ENCODE data around the gene WDR73. TPM values are rescaled to one million over a fixed set of nuclear protein-coding genes. Genes with fewer than 3 reads are reported as not detected.
"Not testable (repeated sequence)": the region's sequence is repeated elsewhere in the genome, so short reads cannot be mapped to it uniquely, and the experiment has no call there.

Gene WDR73
- polyA plus RNA-seq, 6 donors from 2014 or later = 15.0 to 22.2 (median 18.0) TPM

- Mint-ChIP-seq H3K36me3 (peaks cover 16 to 37% of the 10 kb centered on the region in 2 donors), H3K27me3 (no peaks in the 10 kb centered on the region), H3K4me1 (peaks cover 23 to 30% (median 27%) of the 10 kb centered on the region in 3 donors), H3K27ac (peak overlapping the region in 1 of 6 donors; percentile 24), H3K9me3 (no peaks in the 10 kb centered on the region), H3K4me3 (no peak overlapping the region)
- DNase-seq (no peak), ATAC-seq (ENCODE audit: low read depth in 2 of 2) (no peak)
These were observed 4.4 kb downstream of the WDR73 start for GRCh38 chr15:84649706-84650105.

- DNase-seq = no peak
- ATAC-seq (ENCODE audit: low read depth in 2 of 2) = no peak
- H3K36me3 Mint-ChIP-seq = peaks cover 16 to 37% of the 10 kb centered on the region in 2 donors
- H3K27me3 Mint-ChIP-seq = no peaks in the 10 kb centered on the region
- H3K27ac Mint-ChIP-seq = peak overlapping the region in 1 of 6 donors; percentile 33
- H3K4me1 Mint-ChIP-seq = peaks cover 19 to 22% (median 22%) of the 10 kb centered on the region in 3 donors
- no peak overlapping the region for H3K4me3 Mint-ChIP-seq
- H3K9me3 Mint-ChIP-seq = no peaks in the 10 kb centered on the region
These were observed 5.5 kb downstream of the WDR73 start for GRCh38 chr15:84648539-84648938.

- Mint-ChIP-seq H3K27me3 (no peaks in the 10 kb centered on the region), H3K4me3 (no peak overlapping the region), H3K4me1 (peaks cover 25 to 26% (median 26%) of the 10 kb centered on the region in 3 donors), H3K27ac (peak overlapping the region in 3 of 6 donors; percentile 3 to 94 (median 32)), H3K36me3 (peaks cover 16 to 37% of the 10 kb centered on the region in 2 donors), H3K9me3 (no peaks in the 10 kb centered on the region)
- DNase-seq (no peak), ATAC-seq (ENCODE audit: low read depth in 2 of 2) (no peak)
These were observed 6.4 kb downstream of the WDR73 start for GRCh38 chr15:84647726-84648125.

- H3K4me3 Mint-ChIP-seq = no peak overlapping the region
These were observed 8.1 kb downstream of the WDR73 start for GRCh38 chr15:84645997-84646396.

GRCh38 chr15:84645496-84645895, 8.6 kb downstream of the WDR73 start:
- ATAC-seq (ENCODE audit: low read depth in 2 of 2) (no peak), DNase-seq (no peak)
- peak overlapping the region in 2 of 6 donors; percentile 26 to 69 for H3K27ac Mint-ChIP-seq
- peaks cover 20 to 28% of the 10 kb centered on the region in 2 donors for H3K36me3 Mint-ChIP-seq
- peaks cover 14 to 18% (median 16%) of the 10 kb centered on the region in 3 donors for H3K4me1 Mint-ChIP-seq
- H3K27me3 Mint-ChIP-seq = no peaks in the 10 kb centered on the region
- H3K9me3 Mint-ChIP-seq = no peaks in the 10 kb centered on the region
- no peak overlapping the region for H3K4me3 Mint-ChIP-seq

More at GRCh38 chr15:84645997-84646396, 8.1 kb downstream of the WDR73 start:
- H3K27me3 Mint-ChIP-seq = no peaks in the 10 kb centered on the region
- H3K9me3 Mint-ChIP-seq = no peaks in the 10 kb centered on the region
- ATAC-seq (ENCODE audit: low read depth in 2 of 2) (no peak), DNase-seq (no peak)
- peak overlapping the region in 2 of 6 donors; percentile 28 to 69 for H3K27ac Mint-ChIP-seq
- H3K36me3 Mint-ChIP-seq = peaks cover 17 to 28% of the 10 kb centered on the region in 2 donors
- H3K4me1 Mint-ChIP-seq = peaks cover 14 to 18% (median 16%) of the 10 kb centered on the region in 3 donors

GRCh38 chr15:84643838-84644237, 10.2 kb downstream of the WDR73 start:
- peaks cover 15 to 23% of the 10 kb centered on the region in 2 donors for H3K36me3 Mint-ChIP-seq
- no peak for DNase-seq
- H3K4me3 Mint-ChIP-seq = no peak overlapping the region
- peak overlapping the region in 3 of 6 donors; percentile 26 to 56 (median 47) for H3K27ac Mint-ChIP-seq
- H3K27me3 Mint-ChIP-seq = no peaks in the 10 kb centered on the region
- H3K4me1 Mint-ChIP-seq = peaks cover 12 to 15% (median 14%) of the 10 kb centered on the region in 3 donors
- no peak for ATAC-seq (ENCODE audit: low read depth in 2 of 2)
- H3K9me3 Mint-ChIP-seq = no peaks in the 10 kb centered on the region

GRCh38 chr15:84642640-84643039, 11.4 kb downstream of the WDR73 start:
- ATAC-seq (ENCODE audit: low read depth in 2 of 2); H3K27me3 Mint-ChIP-seq; H3K9me3 Mint-ChIP-seq; H3K27ac Mint-ChIP-seq; DNase-seq: not testable (repeated sequence)
- Mint-ChIP-seq H3K36me3 (peaks cover 15 to 20% of the 10 kb centered on the region in 2 donors), H3K4me3 (peak overlapping the region in 1 of 8 donors; percentile 4), H3K4me1 (peaks cover 6 to 17% (median 7%) of the 10 kb centered on the region in 3 donors)

- Mint-ChIP-seq H3K36me3 (peaks cover 14 to 22% of the 10 kb centered on the region in 2 donors), H3K27ac (peak overlapping the region in 1 of 6 donors; percentile 57), H3K4me1 (peaks cover 6 to 17% (median 7%) of the 10 kb centered on the region in 3 donors)
- not testable (repeated sequence) for DNase-seq; H3K9me3 Mint-ChIP-seq; H3K27me3 Mint-ChIP-seq; ATAC-seq (ENCODE audit: low read depth in 2 of 2); H3K4me3 Mint-ChIP-seq
These were observed 12.2 kb downstream of the WDR73 start for GRCh38 chr15:84641871-84642270.

- H3K27me3 Mint-ChIP-seq = no peaks in the 10 kb centered on the region
- peaks cover 20 to 26% (median 21%) of the 10 kb centered on the region in 3 donors for H3K4me1 Mint-ChIP-seq
- ATAC-seq (ENCODE audit: low read depth in 2 of 2) = no peak
- H3K9me3 Mint-ChIP-seq = no peaks in the 10 kb centered on the region
- H3K27ac Mint-ChIP-seq = no peak overlapping the region
- peaks cover 0 to 11% of the 10 kb centered on the region in 2 donors for H3K36me3 Mint-ChIP-seq
- no peak for DNase-seq
- no peak overlapping the region for H3K4me3 Mint-ChIP-seq
These were observed 16.0 kb downstream of the WDR73 start for GRCh38 chr15:84638103-84638502.

GRCh38 chr15:84634228-84634837, 19.8 kb downstream of the WDR73 start:
- peak overlapping the region in 3 of 6 donors; percentile 73 to 88 (median 75) for H3K27ac Mint-ChIP-seq
- peaks cover 0 to 12% of the 10 kb centered on the region in 2 donors for H3K36me3 Mint-ChIP-seq
- no peaks in the 10 kb centered on the region for H3K9me3 Mint-ChIP-seq
- peak overlapping the region; percentile 74 to 91 (median 84) for H3K4me3 Mint-ChIP-seq
- H3K27me3 Mint-ChIP-seq = no peaks in the 10 kb centered on the region
- H3K4me1 Mint-ChIP-seq = peaks cover 33 to 39% (median 36%) of the 10 kb centered on the region in 3 donors
- ATAC-seq (ENCODE audit: low read depth in 2 of 2) (no peak), DNase-seq (no peak)

GRCh38 chr15:84633311-84634227, 20.5 kb downstream of the WDR73 start:
- no peaks in the 10 kb centered on the region for H3K9me3 Mint-ChIP-seq
- ATAC-seq (ENCODE audit: low read depth in 2 of 2) (peak; percentile 54 to 58), DNase-seq (peak; percentile 66)
- no peaks in the 10 kb centered on the region for H3K27me3 Mint-ChIP-seq
- peaks cover 0 to 12% of the 10 kb centered on the region in 2 donors for H3K36me3 Mint-ChIP-seq
- peak overlapping the region; percentile 22 to 96 (median 88) for H3K27ac Mint-ChIP-seq
- H3K4me3 Mint-ChIP-seq = peak overlapping the region; percentile 91 to 99 (median 97)
- H3K4me1 Mint-ChIP-seq = peaks cover 33 to 39% (median 36%) of the 10 kb centered on the region in 3 donors

- ATAC-seq (ENCODE audit: low read depth in 2 of 2) (no peak), DNase-seq (no peak)
- Mint-ChIP-seq H3K4me3 (peak overlapping the region; percentile 88 to 99 (median 96)), H3K4me1 (peaks cover 33 to 39% (median 34%) of the 10 kb centered on the region in 3 donors), H3K27ac (peak overlapping the region; percentile 94 to 97 (median 96)), H3K36me3 (peaks cover 0 to 4% of the 10 kb centered on the region in 2 donors), H3K9me3 (no peaks in the 10 kb centered on the region), H3K27me3 (no peaks in the 10 kb centered on the region)
These were observed 22.3 kb downstream of the WDR73 start for GRCh38 chr15:84631706-84632272.

GRCh38 chr15:84629033-84629432, 25.1 kb downstream of the WDR73 start:
- Mint-ChIP-seq H3K27me3 (no peaks in the 10 kb centered on the region), H3K4me3 (peak overlapping the region in 3 of 8 donors; percentile 59 to 75 (median 70)), H3K9me3 (peaks cover 0 to 6% (median 0%) of the 10 kb centered on the region in 7 donors), H3K36me3 (peaks cover 8 to 9% of the 10 kb centered on the region in 2 donors), H3K27ac (peak overlapping the region in 1 of 6 donors; percentile 39), H3K4me1 (peaks cover 19 to 24% (median 23%) of the 10 kb centered on the region in 3 donors)
- DNase-seq = no peak
- ATAC-seq (ENCODE audit: low read depth in 2 of 2) = no peak
